Omental fat pad (tissue), 4 donors: Measurements from ENCODE around the gene CRNKL1. TPM values are rescaled to one million over a fixed set of nuclear protein-coding genes. Genes with fewer than 3 reads are reported as not detected.
A peak's percentile ranks its signal among the peaks of the same experiment; 100 is the strongest.

Source experiments
- ATAC-seq: fragments of 150-250 bp; one replicate; pipeline ENCODE4 v1.9.1; 2016; ENCODE audit warnings: mild to moderate bottlenecking, moderate library complexity; ENCODE audit not compliant: low FRiP score
- DNase-seq: peaks from one replicate; pipeline ENCODE4 v3.0.0-alpha.2; 2019; ENCODE audit warnings: low spot score
- CTCF ChIP-seq, 3 donors: fragments of 450-650 bp; IDR thresholded peaks; one replicate each; pipeline ENCODE4 v1.5.1; 2016 to 2017; ENCODE audit warnings: antibody characterized with exemption in 3 of 3, mild to moderate bottlenecking in 3 of 3, moderate library complexity in 2 of 3
- total RNA-seq, 4 donors: library from RNA; depleted of rRNA; stranded (reverse); fragments of >200 nt; gene quantifications; one replicate each; pipeline ENCODE4 v1.1.0, GENCODE V29; 2016

The CRNKL1 gene
- 10 to 100 TPM; 13.8 to 30.7 (median 15.6) TPM for total RNA-seq

DNA sequence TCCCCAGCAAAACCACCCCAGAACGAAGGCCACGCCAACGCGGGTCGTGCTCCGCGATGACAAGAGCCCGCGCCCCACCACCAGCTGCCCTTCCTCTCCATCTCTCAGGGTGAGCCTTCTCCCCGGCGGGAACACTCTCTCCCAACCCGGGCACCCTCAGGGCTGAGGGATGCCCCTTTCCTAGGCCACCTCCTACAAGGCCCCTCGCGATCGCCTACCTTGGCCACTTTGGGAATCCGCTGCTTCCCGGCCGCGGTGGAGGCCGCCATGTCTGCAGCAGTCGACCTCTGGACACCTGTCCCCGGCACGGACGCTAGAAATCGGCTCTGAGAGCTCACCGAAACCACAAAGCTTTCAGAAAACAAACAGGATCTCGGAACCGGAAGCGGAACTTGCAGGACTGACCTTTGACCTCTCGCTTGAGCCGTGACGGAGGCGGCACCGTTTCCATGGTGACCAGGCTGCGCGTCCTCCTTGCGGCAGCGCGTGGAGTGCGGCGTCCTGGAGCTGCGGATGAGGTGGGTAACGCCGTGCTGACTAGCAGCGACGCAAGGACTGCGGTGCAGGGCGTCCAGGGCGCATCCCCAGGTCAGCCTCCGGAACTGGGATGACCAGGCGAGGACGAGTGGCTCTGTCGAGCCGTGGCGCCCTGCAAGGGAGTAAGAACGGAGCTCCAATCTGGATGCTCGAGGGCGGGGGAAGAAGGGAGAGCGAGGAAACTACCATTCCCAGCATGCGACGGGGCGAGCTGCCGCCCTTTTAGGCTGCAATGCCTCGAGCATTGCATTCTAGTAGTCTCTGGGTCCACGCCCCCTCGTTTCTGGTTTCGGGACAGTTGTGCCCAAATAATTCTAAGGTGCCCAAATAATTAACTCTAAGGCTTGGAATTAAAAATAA lies at the start of gene CRNKL1, which contains the start of gene CFAP61:
Gene CRNKL1, minus strand, starts transcription at position 393 of the 897 bp plus-strand sequence. Its CDS starts 124 bp downstream, at position 269.
Gene CFAP61, plus strand, starts transcription at position 459 of the 897 bp plus-strand sequence. CDS start 4,122 bp downstream, outside the sequence.
- DNase-seq (peak; percentile 95), ATAC-seq (peak; percentile 99)
- no peak for TF ChIP-seq CTCF (IDR thresholded peaks at IDR 0.05)

DNA sequence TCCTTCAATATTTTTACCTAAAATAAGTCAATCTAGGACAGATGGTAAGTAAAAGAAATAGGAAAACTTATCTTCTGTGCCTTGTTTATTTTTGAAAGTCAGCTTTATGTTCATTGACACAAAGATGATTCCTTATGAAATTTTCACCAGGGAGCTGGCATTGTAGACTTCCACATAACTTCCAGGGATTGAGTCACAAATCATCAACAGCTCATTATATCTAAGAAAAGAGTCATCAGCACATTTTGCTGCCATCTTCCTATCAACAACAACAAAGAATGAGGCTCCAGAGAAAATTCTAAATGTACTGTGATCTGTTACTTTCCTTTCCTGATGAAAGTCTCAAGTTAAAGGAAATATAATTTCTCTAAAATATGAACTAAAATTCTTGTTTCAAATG lies 48.6 kb upstream of the CRNKL1 start:
- ATAC-seq: no peak
- no peak for DNase-seq
- no peak for TF ChIP-seq CTCF (IDR thresholded peaks at IDR 0.05)

- DNase-seq: no peak
- ATAC-seq: no peak
- TF ChIP-seq CTCF (IDR thresholded peaks at IDR 0.05): no peak
These were observed 44.2 kb upstream of the CRNKL1 start for GRCh38 chr20:20096421-20096820.

GRCh38 chr20:20095114-20095872 lies 43.0 kb upstream of the CRNKL1 start:
- DNase-seq (no peak), ATAC-seq (no peak)
- TF ChIP-seq CTCF (IDR thresholded peaks at IDR 0.05): no peak

DNA sequence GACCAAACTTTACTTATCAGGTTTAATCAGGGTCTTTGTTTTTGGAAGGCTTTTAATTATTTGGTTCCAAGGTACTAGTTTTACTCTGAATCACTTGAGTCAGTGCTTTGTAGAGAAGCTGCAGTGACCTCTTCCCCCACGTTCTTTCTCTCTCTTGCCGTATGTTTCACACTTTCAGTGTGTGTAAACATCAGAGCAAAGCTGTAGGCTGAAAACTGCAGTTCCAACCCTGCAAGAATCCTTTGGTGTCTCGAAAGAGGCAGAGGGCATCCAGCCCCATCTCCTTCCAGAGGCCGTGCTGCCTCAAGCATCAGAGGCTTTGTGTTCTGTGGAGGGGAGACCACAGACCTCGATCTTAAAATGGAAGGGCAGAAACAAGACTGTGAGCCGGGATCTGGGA lies 42.1 kb upstream of the CRNKL1 start:
- ATAC-seq (no peak), DNase-seq (no peak)
- TF ChIP-seq CTCF (IDR thresholded peaks at IDR 0.05): no peak

DNA sequence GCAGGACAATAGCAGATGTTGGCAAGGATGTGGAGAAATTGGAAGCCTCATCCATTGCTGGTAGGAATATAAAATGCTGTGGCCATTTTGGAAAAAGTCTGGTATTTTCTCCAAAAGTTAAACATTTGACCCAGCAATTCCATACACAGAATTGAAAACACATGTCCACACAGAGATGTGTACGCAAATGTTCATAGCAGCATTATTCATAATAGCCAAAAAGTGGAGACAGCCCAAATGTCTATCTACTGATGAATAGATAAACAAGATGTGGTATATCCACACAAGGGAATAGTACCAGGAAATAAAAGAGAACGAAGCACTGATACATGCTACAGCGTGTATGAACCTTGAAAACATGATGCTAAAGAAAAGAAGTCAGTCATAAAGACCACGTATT lies 40.6 kb upstream of the CRNKL1 start:
- TF ChIP-seq CTCF (IDR thresholded peaks at IDR 0.05): no peak
- ATAC-seq: no peak

More for the DNA sequence above, 40.6 kb upstream of the CRNKL1 start:
- DNase-seq: no peak
